ENCODE data around the gene SLC6A3.
A peak's percentile ranks its signal among the peaks of the same experiment; 100 is the strongest.

The SLC6A3 gene

GRCh38 chr5:1445313-1445688, at the start of gene SLC6A3:
TSS of gene SLC6A3 (minus strand) at chr5:1445440. CDS start at chr5:1443197, 2,243 bp downstream.
- Histone ChIP-seq H3K27ac (no peak within 1 kb of the TSS), H3K4me3 (peak within 1 kb of the TSS; percentile 58)
- DNase-seq (ENCODE audit: low spot score), result no peak
- no peak for TF ChIP-seq CTCF (IDR thresholded peaks at IDR 0.05)

- no peak for DNase-seq (ENCODE audit: low spot score)
- TF ChIP-seq CTCF (IDR thresholded peaks at IDR 0.05), result no peak
- H3K4me3 ChIP-seq, result no peak overlapping the region
- no peak overlapping the region for H3K27ac ChIP-seq
These were observed 48.7 kb upstream of the SLC6A3 start for GRCh38 chr5:1493941-1494340.

- no peak overlapping the region for H3K27ac ChIP-seq
- DNase-seq (ENCODE audit: low spot score), result no peak
- no peak overlapping the region for H3K4me3 ChIP-seq
These were observed 48.2 kb upstream of the SLC6A3 start for GRCh38 chr5:1493413-1493812.

GRCh38 chr5:1492757-1493156, 47.5 kb upstream of the SLC6A3 start:
- TF ChIP-seq CTCF (IDR thresholded peaks at IDR 0.05), result no peak
- DNase-seq (ENCODE audit: low spot score), result no peak
- Histone ChIP-seq H3K27ac (no peak overlapping the region), H3K4me3 (no peak overlapping the region)

More at GRCh38 chr5:1493413-1493812, 48.2 kb upstream of the SLC6A3 start:
- no peak for TF ChIP-seq CTCF (IDR thresholded peaks at IDR 0.05)

- TF ChIP-seq CTCF (IDR thresholded peaks at IDR 0.05), result no peak
- H3K27ac ChIP-seq, result no peak overlapping the region
- no peak overlapping the region for H3K4me3 ChIP-seq
- DNase-seq (ENCODE audit: low spot score), result no peak
These were observed 45.1 kb upstream of the SLC6A3 start for GRCh38 chr5:1490376-1490775.

- TF ChIP-seq CTCF (IDR thresholded peaks at IDR 0.05), result no peak
- Histone ChIP-seq H3K27ac (peak overlapping the region in 1 of 2 donors; percentile 0), H3K4me3 (no peak overlapping the region)
These were observed 44.5 kb upstream of the SLC6A3 start for GRCh38 chr5:1489754-1490153.

GRCh38 chr5:1488882-1489680, 43.8 kb upstream of the SLC6A3 start:
- Histone ChIP-seq H3K27ac (peak overlapping the region in 1 of 2 donors; percentile 60), H3K4me3 (no peak overlapping the region)
- no peak for DNase-seq (ENCODE audit: low spot score)
- TF ChIP-seq CTCF (IDR thresholded peaks at IDR 0.05), result no peak

More at GRCh38 chr5:1489754-1490153, 44.5 kb upstream of the SLC6A3 start:
- no peak for DNase-seq (ENCODE audit: low spot score)

All from coronary artery (tissue), 2 donors.